Stimulated activated CD8-positive, alpha-beta memory T cell treated with anti-CD3 and anti-CD28 coated beads, Interleukin-2, amount 100 ng/mL, for 1 hour (primary cell): ENCODE measurements around the gene NUDT14.

Experiments
- DNase-seq, 2 donors: peaks; one replicate each; pipeline ENCODE4 v3.0.0-alpha.2; 2020; ENCODE audit warnings: low read depth in 2 of 2

Gene NUDT14

GRCh38 chr14:105180592-105181548, at the start of gene NUDT14:
Gene NUDT14 (minus strand): TSS chr14:105181312. CDS start chr14:105181209, 103 bp downstream.
- DNase-seq = peak; percentile 80 to 85

- DNase-seq = no peak
Observed at GRCh38 chr14:105229099-105229655, 48.1 kb upstream of the NUDT14 start.

GRCh38 chr14:105228562-105228961, 47.5 kb upstream of the NUDT14 start:
- no peak for DNase-seq

- DNase-seq = no peak
Observed at GRCh38 chr14:105227346-105227745, 46.2 kb upstream of the NUDT14 start.

GRCh38 chr14:105226198-105226597, 45.1 kb upstream of the NUDT14 start:
- DNase-seq = no peak

GRCh38 chr14:105224845-105225570, 43.9 kb upstream of the NUDT14 start:
- DNase-seq = no peak

GRCh38 chr14:105223770-105224544, 42.8 kb upstream of the NUDT14 start:
- no peak for DNase-seq

- DNase-seq = no peak
Observed at GRCh38 chr14:105223260-105223659, 42.1 kb upstream of the NUDT14 start.

GRCh38 chr14:105221598-105222178, 40.6 kb upstream of the NUDT14 start:
- no peak for DNase-seq

- no peak for DNase-seq
Observed at GRCh38 chr14:105220699-105221597, 39.8 kb upstream of the NUDT14 start.

GRCh38 chr14:105219753-105220152, 38.6 kb upstream of the NUDT14 start:
- DNase-seq = no peak

GRCh38 chr14:105219043-105219612, 38.0 kb upstream of the NUDT14 start:
- no peak for DNase-seq

GRCh38 chr14:105218611-105219010, 37.5 kb upstream of the NUDT14 start:
- no peak for DNase-seq

GRCh38 chr14:105217774-105218173, 36.7 kb upstream of the NUDT14 start:
- no peak for DNase-seq

GRCh38 chr14:105216490-105217247, 35.6 kb upstream of the NUDT14 start:
- no peak for DNase-seq

GRCh38 chr14:105215602-105216001, 34.5 kb upstream of the NUDT14 start:
- DNase-seq = no peak

GRCh38 chr14:105214324-105214915, 33.3 kb upstream of the NUDT14 start:
- no peak for DNase-seq

- DNase-seq = no peak
Observed at GRCh38 chr14:105213361-105213760, 32.2 kb upstream of the NUDT14 start.
